ENCODE results near the gene SH2D1B. TPM values are rescaled to one million over a fixed set of nuclear protein-coding genes. Genes with fewer than 3 reads are reported as not detected.

The SH2D1B gene
- total RNA-seq, 1 donor from 2014 or later = not detected

DNA sequence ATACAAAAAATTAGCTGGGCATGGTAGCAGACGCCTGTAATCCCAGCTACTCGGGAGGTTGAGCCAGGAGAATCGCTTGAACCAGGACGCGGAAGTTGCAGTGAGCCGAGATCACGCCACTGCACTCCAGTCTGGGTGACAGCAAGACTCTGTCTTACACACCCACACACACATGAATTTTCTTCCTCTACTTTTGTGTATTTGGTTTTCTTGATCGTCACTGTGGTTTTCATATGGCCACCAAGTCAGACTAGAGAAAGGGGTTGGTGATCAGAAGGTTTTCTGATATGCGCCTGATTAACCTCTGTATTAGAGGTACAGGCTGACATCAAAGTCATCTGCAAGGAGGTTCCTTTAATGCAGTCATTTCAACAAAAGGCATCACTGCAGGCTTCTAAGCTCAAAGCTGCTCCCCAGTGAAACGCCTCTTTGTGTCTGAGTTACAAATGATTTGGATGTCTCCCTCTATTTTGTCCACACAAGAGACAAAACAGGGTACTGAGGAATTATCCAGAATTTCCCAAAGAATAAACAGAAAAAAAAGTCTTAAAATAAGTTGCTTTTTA is 11.1 kb downstream of the SH2D1B start:
- no peak for DNase-seq (ENCODE audit: low spot score in 2 of 2)
- FAIRE-seq = no peak

GRCh38 chr1:162398999-162399580 is 12.8 kb downstream of the SH2D1B start:
- FAIRE-seq (no peak), DNase-seq (ENCODE audit: low spot score in 2 of 2) (no peak)

DNA sequence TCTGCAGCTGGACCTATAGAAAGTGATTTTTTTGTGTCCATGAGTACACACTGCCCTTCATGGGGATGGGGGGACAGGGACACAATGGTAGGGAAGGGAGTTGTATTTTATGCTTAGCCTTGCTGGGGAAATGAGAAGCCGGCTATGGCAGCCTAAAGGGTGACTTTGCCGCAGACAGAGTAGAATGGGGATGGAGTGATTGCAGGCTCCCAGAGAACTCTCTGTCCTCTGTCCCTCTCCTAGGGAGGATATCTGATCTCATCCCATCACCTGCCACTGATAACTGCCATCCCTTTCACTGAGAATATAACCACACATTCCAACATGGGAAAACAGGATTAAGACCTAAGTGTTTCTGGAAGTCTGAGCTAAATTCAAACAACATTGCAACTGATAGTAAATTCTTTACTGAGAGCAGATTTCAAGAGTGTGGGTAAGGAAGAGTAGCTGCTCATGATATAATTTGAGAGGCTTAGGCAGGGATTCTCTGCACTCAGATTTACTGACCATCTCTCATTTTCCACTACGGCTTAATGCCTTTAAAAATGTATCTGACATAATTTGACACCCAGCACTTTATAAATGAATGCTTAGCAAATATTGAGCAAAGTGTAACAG is 13.9 kb downstream of the SH2D1B start:
- DNase-seq (ENCODE audit: low spot score in 2 of 2) = no peak
- no peak for FAIRE-seq

DNA sequence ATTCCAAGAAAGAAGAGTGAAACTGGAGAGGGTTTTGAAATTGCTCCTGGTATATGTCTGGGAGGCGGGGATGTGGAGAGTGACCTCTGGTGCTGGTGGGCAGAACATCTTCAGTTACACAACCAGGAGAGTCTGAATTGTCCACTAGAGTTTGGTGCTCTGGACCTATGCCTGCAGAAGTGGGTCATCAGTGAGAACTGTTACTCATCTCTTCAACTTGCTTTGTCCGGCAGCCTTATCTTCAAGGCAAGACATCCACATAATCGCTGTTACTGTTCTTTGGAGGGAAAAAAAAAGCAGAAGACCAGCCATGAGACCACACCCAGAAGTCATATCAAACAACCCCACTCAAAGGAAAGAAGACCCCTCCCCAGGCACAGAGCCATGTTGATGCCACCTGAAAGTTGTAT is 14.9 kb downstream of the SH2D1B start:
- FAIRE-seq (no peak), DNase-seq (ENCODE audit: low spot score in 2 of 2) (no peak)

- FAIRE-seq (no peak), DNase-seq (ENCODE audit: low spot score in 2 of 2) (no peak)
Measured at GRCh38 chr1:162396201-162396906, 15.6 kb downstream of the SH2D1B start.

DNA sequence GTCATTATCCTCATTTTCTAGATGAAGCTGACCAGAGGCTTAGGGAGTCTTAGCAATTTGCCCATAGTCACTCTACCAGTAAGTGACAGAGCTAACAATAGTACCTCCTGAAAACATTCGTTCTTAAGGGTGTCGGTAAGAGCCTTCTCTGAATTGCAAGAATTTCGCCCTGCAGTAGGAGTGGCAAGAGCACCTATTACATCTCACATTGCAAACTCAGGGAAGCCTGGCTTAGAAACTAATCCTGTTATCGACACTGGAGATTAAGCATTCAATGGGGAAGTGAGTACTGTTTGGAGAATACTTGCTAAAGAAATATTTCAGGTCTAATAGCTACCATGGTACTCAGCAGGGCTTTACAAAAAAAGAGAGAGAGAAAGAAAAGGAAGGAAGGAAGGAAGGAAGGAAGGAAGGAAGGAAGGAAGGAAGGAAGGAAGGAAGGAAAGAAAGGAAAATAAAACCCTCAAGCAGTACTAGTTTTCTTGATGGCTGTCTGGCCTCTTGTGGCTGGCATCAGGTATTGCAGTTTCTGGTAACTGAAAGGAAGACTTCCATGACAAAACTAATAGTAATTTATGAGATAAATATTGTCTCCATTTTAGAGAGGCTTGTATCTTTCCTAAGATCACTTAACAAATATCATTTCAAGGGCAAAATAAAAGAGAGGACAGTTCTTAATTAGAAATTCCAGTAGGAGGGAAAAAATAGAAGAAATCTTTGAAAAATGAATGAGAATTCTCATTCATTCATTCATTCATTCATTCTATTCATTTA is 20.0 kb downstream of the SH2D1B start:
- peak in 1 of 2 donors; percentile 42 for DNase-seq (ENCODE audit: low spot score in 2 of 2)
- no peak for FAIRE-seq

GRCh38 chr1:162390396-162391185 is 21.3 kb downstream of the SH2D1B start:
- FAIRE-seq = no peak
- DNase-seq (ENCODE audit: low spot score in 2 of 2) = no peak

GRCh38 chr1:162389971-162390370 is 22.0 kb downstream of the SH2D1B start:
- DNase-seq (ENCODE audit: low spot score in 2 of 2) (no peak), FAIRE-seq (no peak)

- DNase-seq (ENCODE audit: low spot score in 2 of 2) = no peak
- no peak for FAIRE-seq
Measured at GRCh38 chr1:162389021-162389818, 22.7 kb downstream of the SH2D1B start.

DNA sequence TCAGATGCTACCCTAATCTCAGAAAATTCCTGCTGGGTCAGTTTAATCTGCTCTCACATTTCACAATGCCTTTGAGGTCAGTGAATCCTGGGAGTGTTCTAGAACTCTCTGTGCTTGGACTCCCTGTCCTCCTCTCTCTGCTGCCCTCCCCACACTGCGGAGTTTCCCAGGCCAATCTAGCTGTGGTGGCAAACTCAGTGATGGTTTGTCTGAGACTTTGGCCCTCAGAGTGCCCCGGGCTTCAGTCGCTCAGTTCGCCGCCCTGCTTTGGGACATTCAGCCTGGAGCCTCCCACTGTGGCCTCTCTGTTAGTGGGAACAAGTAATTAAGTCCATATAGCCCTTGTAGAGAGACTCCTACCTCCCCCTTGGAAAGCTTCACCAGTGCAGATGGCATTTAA is 23.3 kb downstream of the SH2D1B start:
- no peak for FAIRE-seq
- DNase-seq (ENCODE audit: low spot score in 2 of 2) = no peak

- FAIRE-seq (no peak), DNase-seq (ENCODE audit: low spot score in 2 of 2) (no peak)
Measured at GRCh38 chr1:162388083-162388594, 23.8 kb downstream of the SH2D1B start.

DNA sequence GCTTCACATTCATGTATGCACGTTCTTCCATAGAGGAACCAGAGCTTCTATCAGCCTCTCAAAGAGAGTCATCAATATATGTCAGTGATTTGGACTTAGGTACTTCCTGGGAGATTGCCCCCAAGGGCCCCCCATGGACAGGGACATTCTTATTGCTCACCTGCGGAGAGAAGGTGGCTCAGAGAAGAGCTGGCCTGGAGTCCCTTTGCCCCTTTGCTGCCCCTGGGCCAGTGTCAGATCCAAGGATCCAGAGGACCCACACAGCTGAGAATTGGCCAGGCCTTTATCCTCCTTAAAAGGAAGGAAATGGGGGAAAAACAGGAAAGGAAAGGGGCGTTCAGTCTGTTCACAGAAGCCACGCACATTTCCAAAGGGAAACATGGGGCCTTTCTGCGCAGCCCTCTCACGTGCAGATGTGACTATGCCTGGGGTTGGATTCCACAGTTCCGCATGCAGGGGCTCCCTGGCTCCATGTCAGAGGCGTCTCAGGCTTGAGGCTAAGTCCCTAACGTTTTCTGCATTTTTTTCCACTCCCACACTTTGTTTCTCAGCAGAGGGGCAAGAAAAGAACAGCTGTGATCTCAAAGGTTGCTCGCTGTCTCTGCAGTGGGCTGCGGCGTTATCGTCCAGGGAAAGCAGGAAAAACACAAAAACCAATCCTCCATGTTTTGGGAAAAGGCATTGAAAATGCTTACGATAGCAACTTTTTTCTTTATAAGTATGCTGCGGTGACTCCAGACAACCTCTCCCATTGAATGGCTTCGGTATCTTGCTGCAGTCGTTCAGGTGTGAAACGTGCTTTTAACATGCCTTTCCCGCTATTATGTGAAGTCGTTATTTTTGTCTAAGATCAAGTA is 24.5 kb downstream of the SH2D1B start:
- no peak for DNase-seq (ENCODE audit: low spot score in 2 of 2)
- no peak for FAIRE-seq

DNA sequence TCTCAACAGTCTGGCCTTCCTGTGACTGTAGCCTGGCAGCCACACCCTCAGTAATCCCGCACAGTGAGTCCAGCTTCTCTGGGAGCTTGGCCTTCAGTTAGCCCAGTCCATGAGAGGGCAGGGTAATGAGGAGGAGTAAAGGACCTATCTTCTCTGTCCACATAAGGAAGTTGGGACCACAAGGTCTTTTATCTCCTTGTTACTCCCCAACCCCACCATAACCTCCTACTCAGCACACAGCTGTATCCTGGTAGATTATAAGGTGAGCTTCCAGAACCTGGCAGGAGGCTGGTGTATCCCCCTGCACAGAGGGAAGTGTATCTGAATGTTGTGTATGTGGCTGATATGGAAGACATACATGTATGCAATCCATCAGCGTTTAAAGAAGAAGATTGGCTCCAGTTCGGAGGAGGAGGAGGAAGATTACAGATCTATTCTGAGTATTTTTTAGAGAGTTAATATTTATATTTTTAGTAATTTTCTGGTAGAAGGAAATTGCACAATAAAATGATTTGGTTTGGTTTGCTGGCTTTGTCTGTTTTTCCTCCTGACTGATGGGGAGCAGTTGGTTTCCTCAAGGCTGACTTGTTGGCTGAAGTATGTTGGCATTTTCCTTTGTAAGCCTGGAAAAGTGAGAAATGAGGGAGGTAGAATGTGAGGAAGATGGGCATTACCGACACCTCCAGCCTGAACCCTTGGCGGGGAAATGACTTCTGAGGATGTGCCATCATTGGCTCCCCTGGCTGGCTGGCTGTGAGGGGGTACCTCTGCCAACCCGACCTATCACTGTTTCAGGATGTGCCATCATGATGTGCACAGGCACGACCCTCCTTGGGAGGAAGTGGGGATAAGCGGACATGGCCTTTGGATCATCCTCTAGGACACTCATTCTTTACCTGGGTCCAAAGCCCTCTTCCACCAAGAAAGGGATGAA is 25.4 kb downstream of the SH2D1B start:
- DNase-seq (ENCODE audit: low spot score in 2 of 2) = no peak
- no peak for FAIRE-seq

GRCh38 chr1:162385702-162386101 is 26.2 kb downstream of the SH2D1B start:
- no peak for FAIRE-seq
- DNase-seq (ENCODE audit: low spot score in 2 of 2) = no peak

DNA sequence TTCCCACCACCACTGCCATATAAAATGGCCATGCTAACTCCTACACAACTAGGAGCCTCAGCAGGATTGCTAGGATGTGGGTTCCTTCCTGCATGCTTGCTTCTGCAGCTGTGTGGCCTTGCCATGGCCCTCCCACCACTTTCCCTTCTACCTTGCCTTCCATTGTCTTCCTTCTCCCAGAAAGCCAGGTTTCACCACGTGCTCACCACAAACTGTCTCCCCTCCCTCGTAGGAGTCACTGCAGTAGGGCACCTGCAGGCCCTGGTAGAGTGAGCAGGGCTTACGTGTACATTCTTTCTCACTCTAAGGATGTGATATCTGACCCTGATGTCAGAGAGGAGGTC is 26.7 kb downstream of the SH2D1B start:
- no peak for DNase-seq (ENCODE audit: low spot score in 2 of 2)
- FAIRE-seq = no peak

- FAIRE-seq (no peak), DNase-seq (ENCODE audit: low spot score in 2 of 2) (no peak)
Measured at GRCh38 chr1:162384601-162385279, 27.2 kb downstream of the SH2D1B start.

- DNase-seq (ENCODE audit: low spot score in 2 of 2) (no peak), FAIRE-seq (no peak)
Measured at GRCh38 chr1:162384116-162384515, 27.8 kb downstream of the SH2D1B start.

Data from frontal cortex (tissue), 4 donors.